B cell (primary cell): ENCODE measurements around the gene ZNF438. TPM values are rescaled to one million over a fixed set of nuclear protein-coding genes. Genes with fewer than 3 reads are reported as not detected.

Experiments
- ATAC-seq: fragments of 200-7000 bp; cut with Tn5 transposase; one replicate; pipeline ENCODE4 v1.10.0; 2021; ENCODE audit warnings: low read depth, mild to moderate bottlenecking, moderate number of reproducible peaks, moderate library complexity
- CTCF ChIA-PET: fragments of 350-600 bp; sonication (Branson Sonifier 250); formaldehyde crosslinking; loops from one replicate; lab custom pipeline; 2021; ENCODE audit warnings: antibody characterized with exemption, inconsistent platforms; lab: Charles Lee
- POLR2A ChIA-PET: fragments of 350-600 bp; sonication (Branson Sonifier 250); formaldehyde crosslinking; loops from one replicate; lab custom pipeline; 2021; ENCODE audit warnings: antibody characterized with exemption; lab: Charles Lee
- DNase-seq: peaks from one replicate; pipeline ENCODE4 v3.0.0; 2013
- H2AFZ ChIP-seq: 2 replicates; pipeline ENCODE4 v1.6.1; 2012; ENCODE audit warnings: mild to moderate bottlenecking, low read depth, low read length; ENCODE audit not compliant: insufficient read depth, poor library complexity, severe bottlenecking
- H3K27ac ChIP-seq, 2 donors: 1 replicate in 1 of 2; 2 replicates in 1 of 2; pipeline ENCODE4 v1.5.1; 2012 to 2013; ENCODE audit warnings: low read length in 2 of 2, mild to moderate bottlenecking in 2 of 2, moderate library complexity in 1 of 2
- H3K27me3 ChIP-seq, 4 experiments: fragments of 200-600 bp in 1 of 4; sonication (generic) in 1 of 4; replicated peaks in 1 of 4; 1 replicate in 2 of 4; 2 replicates in 2 of 4; pipeline versions ENCODE4 v1.6.1 to v1.7.0; 2013 to 2016; ENCODE audit warnings: low read length in 3 of 4, mild to moderate bottlenecking in 2 of 4, mixed read lengths in 1 of 4, moderate library complexity in 1 of 4; ENCODE audit not compliant: insufficient read depth in 4 of 4, control insufficient read depth in 3 of 4; ENCODE audit errors: control extremely low read depth in 1 of 4
- H3K36me3 ChIP-seq, 2 experiments: replicated peaks in 1 of 2; 1 replicate in 1 of 2; 2 replicates in 1 of 2; pipeline versions ENCODE4 v1.6.1 to v1.7.1; 2013; ENCODE audit warnings: low read length in 1 of 2; ENCODE audit not compliant: insufficient read depth in 2 of 2, control insufficient read depth in 1 of 2; ENCODE audit errors: control extremely low read depth in 1 of 2, extremely low read depth in 1 of 2
- H3K4me1 ChIP-seq, 2 donors: fragments of 200-600 bp in 1 of 2; sonication (generic) in 1 of 2; 1 replicate in 1 of 2; 2 replicates in 1 of 2; pipeline versions ENCODE4 v1.5.1 to v1.6.1; 2013 to 2017; ENCODE audit warnings: low read length in 2 of 2; ENCODE audit not compliant: control insufficient read depth in 2 of 2, insufficient read depth in 2 of 2
- H3K4me2 ChIP-seq: replicated peaks from 2 replicates; pipeline ENCODE3; 2012; ENCODE audit warnings: mild to moderate bottlenecking, low read depth, low read length; ENCODE audit not compliant: poor library complexity, severe bottlenecking
- H3K4me3 ChIP-seq, 5 experiments: fragments of 200-600 bp in 1 of 5; sonication (generic) in 1 of 5; 1 replicate in 3 of 5; 2 replicates in 2 of 5; pipeline versions ENCODE4 v1.5.1 to v1.7.0; 2011 to 2016; ENCODE audit warnings: low read length in 4 of 5, mild to moderate bottlenecking in 4 of 5, low read depth in 2 of 5, control low read depth in 1 of 5, moderate library complexity in 1 of 5; ENCODE audit not compliant: insufficient read depth in 1 of 5; ENCODE audit errors: control extremely low read depth in 1 of 5, extremely low read depth in 1 of 5
- H3K79me2 ChIP-seq: fragments of 200-600 bp; sonication (generic); one replicate; pipeline ENCODE4 v1.6.0; 2016; ENCODE audit warnings: low read length; ENCODE audit not compliant: control insufficient read depth, insufficient read depth
- H3K9ac ChIP-seq: fragments of 200-600 bp; sonication (generic); 2 replicates; pipeline ENCODE4 v1.6.1; 2017; ENCODE audit warnings: mild to moderate bottlenecking, low read length, moderate library complexity
- H3K9me3 ChIP-seq, 3 donors: one replicate each; pipeline versions ENCODE4 v1.6.1 to v1.7.1; 2013; ENCODE audit warnings: low read length in 2 of 3; ENCODE audit not compliant: control insufficient read depth in 2 of 3, insufficient read depth in 1 of 3; ENCODE audit errors: control extremely low read depth in 1 of 3
- H4K20me1 ChIP-seq: 2 replicates; pipeline ENCODE4 v1.6.0; 2012; ENCODE audit warnings: mild to moderate bottlenecking, low read length; ENCODE audit not compliant: insufficient read depth, control insufficient read depth, poor library complexity, severe bottlenecking
- H3K27ac Mint-ChIP-seq: one replicate; pipeline ENCODE4 v1.8.0; 2021; ENCODE audit warnings: mixed read lengths
- H3K27me3 Mint-ChIP-seq: one replicate; pipeline ENCODE4 v1.8.0; 2021; ENCODE audit warnings: mixed read lengths
- H3K4me1 Mint-ChIP-seq: one replicate; pipeline ENCODE4 v1.8.0; 2021; ENCODE audit warnings: mixed read lengths
- H3K4me3 Mint-ChIP-seq: one replicate; pipeline ENCODE4 v1.8.0; 2021; ENCODE audit warnings: mixed read lengths
- H3K9me3 Mint-ChIP-seq: one replicate; pipeline ENCODE4 v1.8.0; 2022; ENCODE audit warnings: mixed read lengths; ENCODE audit not compliant: insufficient read depth
- CTCF ChIP-seq: fragments of 200-600 bp; IDR thresholded peaks from one replicate; pipeline ENCODE4 v1.8.0; 2022; ENCODE audit warnings: antibody characterized with exemption, mild to moderate bottlenecking
- EZH2 ChIP-seq: IDR thresholded peaks from 2 replicates; pipeline ENCODE4 v1.6.1; 2012; ENCODE audit warnings: borderline replicate concordance, low read depth, mild to moderate bottlenecking, moderate library complexity, low read length; ENCODE audit not compliant: insufficient read depth, poor library complexity, severe bottlenecking
- WGBS: methylation state at CpG from one replicate; pipeline ENCODE4 v1.1.5; 2013; ENCODE audit warnings: missing lambda C conversion rate; ENCODE audit not compliant: insufficient coverage; 5-methylcytosine and 5-hydroxymethylcytosine counted together
- intact Hi-C: fragments of 100-400 bp; cut with micrococcal nuclease; formaldehyde crosslinking; loops from one replicate; pipeline ENCODE4 v1.10.0; 2022
- polyA plus RNA-seq: library from polyadenylated mRNA; depleted of rRNA; stranded (reverse); fragments of >200 nt; gene quantifications from 2 replicates; pipeline ENCODE4 v1.2.3, GENCODE V29; 2012
- total RNA-seq, 2 donors: library from RNA; stranded (reverse); fragments of 120-200 nt in 1 of 2; gene quantifications; 1 replicate in 1 of 2; 2 replicates in 1 of 2; pipeline versions ENCODE4 v1.2.3 to v1.2.4, GENCODE V29; 2013 to 2022

The ZNF438 gene
- total and polyA plus RNA-seq, 2 donors (not counting 1 experiment from before 2014, with no cell fraction given): 2.0 to 3.7 TPM

GRCh38 chr10:30887839-30888238 lies 143.8 kb downstream of the ZNF438 start:
- ATAC-seq: no peak
- H3K27me3 Mint-ChIP-seq: no peaks in the 10 kb centered on the region
- H4K20me1 ChIP-seq: no peaks in the 10 kb centered on the region
- no peak overlapping the region for H3K4me3 ChIP-seq
- no peak overlapping the region for H3K4me2 ChIP-seq
- ChIA-PET CTCF (no interaction called here), POLR2A (no interaction called here)
- H3K9me3 Mint-ChIP-seq: no peaks in the 10 kb centered on the region
- DNase-seq: no peak
- peaks cover 0 to 7% (median 0%) of the 10 kb centered on the region in 3 donors for H3K9me3 ChIP-seq
- no peaks in the 10 kb centered on the region for H3K27me3 ChIP-seq
- no peaks in the 10 kb centered on the region for H3K4me1 ChIP-seq
- no CpG with 5 or more reads among the region's 1 CpG for WGBS
- no peak for TF ChIP-seq CTCF
- no peak for TF ChIP-seq EZH2
- H3K36me3 ChIP-seq: no peaks in the 10 kb centered on the region
- H3K79me2 ChIP-seq: no peaks in the 10 kb centered on the region
- no peak overlapping the region for H2AFZ ChIP-seq
- H3K4me3 Mint-ChIP-seq: no peak overlapping the region
- H3K9ac ChIP-seq: no peak overlapping the region
- H3K27ac Mint-ChIP-seq: no peak overlapping the region
- intact Hi-C loops: no loop called here
- H3K27ac ChIP-seq: no peak overlapping the region
- H3K4me1 Mint-ChIP-seq: no peaks in the 10 kb centered on the region

DNA sequence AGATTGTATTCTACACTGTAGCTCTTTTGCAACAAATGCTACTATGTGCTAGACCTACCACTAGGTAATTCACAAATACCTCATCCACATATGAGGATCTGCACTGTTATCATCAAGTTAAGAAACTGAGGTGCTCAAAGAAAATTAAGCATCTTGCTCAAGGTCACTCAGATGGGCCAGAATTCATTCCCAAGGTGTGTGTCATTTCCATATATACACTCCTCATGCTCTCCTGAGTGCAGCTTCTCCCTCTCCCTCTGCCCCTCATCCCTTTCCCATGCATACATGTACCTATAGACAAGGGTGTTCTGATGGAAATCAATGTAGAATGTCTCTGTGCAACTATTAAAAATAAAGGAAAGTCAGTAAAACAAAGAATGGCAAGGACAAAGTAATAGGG lies 146.2 kb downstream of the ZNF438 start:
- ChIA-PET CTCF (no interaction called here), POLR2A (no interaction called here)
- peaks cover 0 to 7% (median 0%) of the 10 kb centered on the region in 3 donors for H3K9me3 ChIP-seq
- no peak overlapping the region for H3K4me3 ChIP-seq
- no peak overlapping the region for H3K27ac Mint-ChIP-seq
- no peaks in the 10 kb centered on the region for H3K4me1 ChIP-seq
- H3K79me2 ChIP-seq: no peaks in the 10 kb centered on the region
- no peaks in the 10 kb centered on the region for H3K27me3 Mint-ChIP-seq
- H3K36me3 ChIP-seq: no peaks in the 10 kb centered on the region
- H2AFZ ChIP-seq: no peak overlapping the region
- H3K27ac ChIP-seq: no peak overlapping the region
- no peaks in the 10 kb centered on the region for H3K27me3 ChIP-seq
- intact Hi-C loops: no loop called here
- no peak overlapping the region for H3K4me3 Mint-ChIP-seq
- DNase-seq: no peak
- no peaks in the 10 kb centered on the region for H3K9me3 Mint-ChIP-seq
- no peak for ATAC-seq
- TF ChIP-seq EZH2 (no peak), CTCF (no peak)
- H3K4me1 Mint-ChIP-seq: no peaks in the 10 kb centered on the region
- no peak overlapping the region for H3K9ac ChIP-seq
- no peaks in the 10 kb centered on the region for H4K20me1 ChIP-seq
- H3K4me2 ChIP-seq: no peak overlapping the region
